Neural cell (in vitro differentiated cells): ENCODE results near the gene LHFPL5. TPM values are rescaled to one million over a fixed set of nuclear protein-coding genes. Genes with fewer than 3 reads are reported as not detected.

ENCODE experiments used
- H2AFZ ChIP-seq: fragments of 200-600, 300-800 bp; sonication (generic), shearing (Covaris generic); 2 replicates; pipeline ENCODE4 v1.6.0; 2014; ENCODE audit warnings: low read depth, mild to moderate bottlenecking, antibody characterized with exemption, low read length, moderate library complexity
- H3F3A ChIP-seq: fragments of 200-600 bp; shearing (Covaris generic); 2 replicates; pipeline ENCODE4 v1.6.1; 2016; ENCODE audit warnings: mild to moderate bottlenecking, moderate library complexity, mixed read lengths, antibody characterized with exemption, low read length; ENCODE audit not compliant: insufficient read depth, poor library complexity, severe bottlenecking
- H3K27ac ChIP-seq: fragments of 200-600, 300-800 bp; sonication (generic), shearing (Covaris generic); 2 replicates; pipeline ENCODE4 v1.5.1; 2014; ENCODE audit warnings: mild to moderate bottlenecking, low read length, moderate library complexity
- H3K27me3 ChIP-seq: fragments of 300-800, 200-600 bp; sonication (generic), shearing (Covaris generic); 2 replicates; pipeline ENCODE4 v1.6.0; 2014; ENCODE audit warnings: mild to moderate bottlenecking, low read depth, low read length, moderate library complexity; ENCODE audit not compliant: insufficient read depth
- H3K36me3 ChIP-seq: fragments of 300-800, 200-600 bp; sonication (generic), shearing (Covaris generic); 2 replicates; pipeline ENCODE4 v1.5.1; 2014; ENCODE audit warnings: mild to moderate bottlenecking, antibody characterized with exemption, low read length, moderate library complexity; ENCODE audit not compliant: insufficient read depth
- H3K4me2 ChIP-seq: fragments of 300-800, 200-600 bp; sonication (generic), shearing (Covaris generic); 2 replicates; pipeline ENCODE4 v1.6.0; 2014; ENCODE audit warnings: mild to moderate bottlenecking, low read length
- H3K4me3 ChIP-seq: fragments of 300-800, 200-600 bp; sonication (generic), shearing (Covaris generic); 2 replicates; pipeline ENCODE4 v1.5.1; 2014; ENCODE audit warnings: mild to moderate bottlenecking, low read length, moderate library complexity
- H3K79me2 ChIP-seq: fragments of 200-600 bp; shearing (Covaris generic); replicated peaks from 2 replicates; pipeline ENCODE4 v1.6.0; 2014; ENCODE audit warnings: mild to moderate bottlenecking, low read length, moderate library complexity; ENCODE audit not compliant: insufficient read depth
- H3K9ac ChIP-seq: fragments of 300-800, 200-600 bp; sonication (generic), shearing (Covaris generic); 2 replicates; pipeline ENCODE4 v1.6.1; 2016; ENCODE audit warnings: mild to moderate bottlenecking, low read length, mixed read lengths
- H3K9me2 ChIP-seq: fragments of 200-600 bp; shearing (Covaris generic); 2 replicates; pipeline ENCODE4 v1.6.1; 2016; ENCODE audit warnings: mild to moderate bottlenecking, low read length, mixed read lengths; ENCODE audit not compliant: insufficient read depth
- H3K9me3 ChIP-seq: fragments of 200-600, 300-800 bp; sonication (generic), shearing (Covaris generic); 2 replicates; pipeline ENCODE4 v1.6.1; 2016; ENCODE audit warnings: mild to moderate bottlenecking, mixed run types, low read length, moderate library complexity, mixed read lengths
- H4K20me1 ChIP-seq: fragments of 200-600 bp; shearing (Covaris generic); 2 replicates; pipeline ENCODE4 v1.6.1; 2016; ENCODE audit warnings: mild to moderate bottlenecking, mixed run types; ENCODE audit not compliant: insufficient read depth
- EP300 ChIP-seq: fragments of 450-650 bp; conservative IDR thresholded peaks from 2 replicates; pipeline ENCODE4 v1.6.1; 2014; ENCODE audit warnings: antibody characterized with exemption, mild to moderate bottlenecking, moderate library complexity; ENCODE audit not compliant: poor library complexity, severe bottlenecking
- EZH2 ChIP-seq: fragments of 200-600, 300-800 bp; shearing (Covaris generic), sonication (generic); IDR thresholded peaks from 2 replicates; pipeline ENCODE4 v1.6.1; 2014; ENCODE audit warnings: antibody characterized with exemption, low read length, borderline replicate concordance, mild to moderate bottlenecking; ENCODE audit not compliant: insufficient read depth, poor library complexity, severe bottlenecking
- MXI1 ChIP-seq: fragments of 450-650 bp; conservative IDR thresholded peaks from 2 replicates; pipeline ENCODE4 v1.6.1; 2014; ENCODE audit warnings: antibody characterized with exemption, mild to moderate bottlenecking; ENCODE audit not compliant: poor library complexity, severe bottlenecking
- POLR2AphosphoS5 ChIP-seq: IDR thresholded peaks from 2 replicates; pipeline ENCODE4 v1.6.1; 2012
- RAD21 ChIP-seq: fragments of 450-650 bp; conservative IDR thresholded peaks from 2 replicates; pipeline ENCODE4 v1.6.1; 2014; ENCODE audit warnings: antibody characterized with exemption, mild to moderate bottlenecking, moderate library complexity
- SMC3 ChIP-seq: fragments of 450-650 bp; conservative IDR thresholded peaks from 2 replicates; pipeline ENCODE4 v1.6.1; 2014; ENCODE audit warnings: antibody characterized with exemption, mild to moderate bottlenecking, moderate library complexity; ENCODE audit not compliant: poor library complexity
- TAF1 ChIP-seq: IDR thresholded peaks from 2 replicates; pipeline ENCODE4 v1.6.1; 2012; ENCODE audit warnings: low read depth
- polyA plus RNA-seq: library from polyadenylated mRNA; depleted of rRNA; stranded (reverse); fragments of >200 nt; gene quantifications from 2 replicates; pipeline ENCODE4 v1.2.3, GENCODE V29; 2014
- TF ChIP-seq, protein P1 (sequence below): fragments of 450-650 bp; IDR thresholded peaks from 2 replicates; pipeline ENCODE4 v1.5.1; 2014; ENCODE audit warnings: antibody characterized with exemption, mild to moderate bottlenecking, moderate library complexity; ENCODE audit not compliant: poor library complexity, severe bottlenecking
- TF ChIP-seq, protein P2 (sequence below): IDR thresholded peaks from 2 replicates; pipeline ENCODE4 v1.6.1; 2012; ENCODE audit warnings: borderline replicate concordance

LHFPL5 gene
- polyA plus RNA-seq, 1 donor from 2014 or later, result 0.17 TPM

DNA sequence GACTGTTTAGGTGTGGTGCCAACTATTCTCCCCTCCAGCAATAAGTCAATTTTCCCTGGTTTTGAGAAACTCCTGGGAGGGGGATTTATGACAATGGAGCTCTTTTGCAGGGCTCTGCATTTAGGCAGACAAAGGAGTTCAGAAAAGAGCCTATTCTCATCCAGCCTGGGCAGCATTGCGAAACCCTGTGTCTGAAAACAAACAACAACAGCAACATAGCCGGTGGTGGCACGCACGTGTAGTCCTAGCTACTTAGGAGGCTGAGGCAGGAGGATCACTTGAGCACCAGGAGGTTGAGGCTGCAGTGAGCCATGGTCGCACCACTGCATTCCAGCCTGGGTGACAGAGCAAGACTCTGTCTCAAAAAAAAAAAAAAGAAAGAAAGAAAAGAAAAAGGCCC, 14.5 kb upstream of the LHFPL5 start:
- no peaks in the 10 kb centered on the region for H3K79me2 ChIP-seq

DNA sequence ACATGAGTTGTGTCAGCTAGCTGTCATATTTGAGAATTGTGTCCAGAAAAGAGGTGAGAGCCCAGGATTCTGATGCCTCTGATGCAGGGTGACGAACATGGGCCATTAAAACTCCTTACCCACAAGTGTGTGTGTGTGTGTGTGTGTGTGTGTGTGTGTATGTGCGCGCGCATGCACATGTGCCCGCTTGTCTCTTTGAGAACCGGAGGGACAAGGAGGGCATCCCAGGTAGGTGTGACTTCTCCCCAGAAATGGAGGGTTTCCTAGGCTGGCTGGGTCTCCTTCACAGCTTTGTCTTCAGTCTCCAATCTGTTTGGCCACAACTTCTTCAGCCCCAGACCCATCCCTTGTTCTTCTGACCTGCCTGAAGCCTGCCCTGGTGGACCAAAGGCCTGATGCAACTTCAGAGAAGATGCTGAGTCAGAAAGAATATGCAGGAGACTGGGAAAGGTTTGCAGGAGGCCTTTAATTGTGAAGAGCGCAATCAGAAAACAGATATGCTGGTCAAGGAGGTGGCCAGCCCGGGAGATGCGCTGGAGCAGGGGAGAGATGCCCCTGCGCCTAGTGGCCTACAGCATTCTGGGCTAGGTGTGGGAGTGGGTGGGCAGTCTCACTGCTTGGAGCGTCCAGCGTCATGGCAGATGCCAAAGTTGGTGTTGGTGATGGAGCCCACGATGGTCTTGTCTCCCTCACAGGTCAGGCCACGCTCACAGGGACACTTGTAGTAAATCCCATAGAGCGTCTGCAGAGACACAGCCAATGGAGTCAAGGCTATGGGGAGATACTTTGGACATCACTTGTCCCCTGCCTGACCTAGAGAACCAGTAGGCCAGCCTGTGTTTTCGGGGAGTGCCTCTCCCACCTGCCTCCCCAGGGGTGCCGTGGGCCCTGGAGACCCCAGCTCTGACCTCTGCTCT, 10.4 kb upstream of the LHFPL5 start:
- Histone ChIP-seq H3F3A (no peaks in the 10 kb centered on the region), H3K27ac (no peak overlapping the region), H3K4me3 (no peak overlapping the region), H3K27me3 (no peaks in the 10 kb centered on the region), H2AFZ (no peak overlapping the region), H3K4me2 (no peak overlapping the region), H4K20me1 (no peaks in the 10 kb centered on the region), H3K9me2 (no peaks in the 10 kb centered on the region), H3K36me3 (no peaks in the 10 kb centered on the region), H3K79me2 (no peaks in the 10 kb centered on the region), H3K9ac (no peak overlapping the region), H3K9me3 (no peaks in the 10 kb centered on the region)
- TF ChIP-seq RAD21 (no peak), EP300 (no peak), POLR2AphosphoS5 (no peak), TAF1 (no peak), SMC3 (no peak), MXI1 (no peak), EZH2 (no peak)
- TF ChIP-seq, protein P1, sequence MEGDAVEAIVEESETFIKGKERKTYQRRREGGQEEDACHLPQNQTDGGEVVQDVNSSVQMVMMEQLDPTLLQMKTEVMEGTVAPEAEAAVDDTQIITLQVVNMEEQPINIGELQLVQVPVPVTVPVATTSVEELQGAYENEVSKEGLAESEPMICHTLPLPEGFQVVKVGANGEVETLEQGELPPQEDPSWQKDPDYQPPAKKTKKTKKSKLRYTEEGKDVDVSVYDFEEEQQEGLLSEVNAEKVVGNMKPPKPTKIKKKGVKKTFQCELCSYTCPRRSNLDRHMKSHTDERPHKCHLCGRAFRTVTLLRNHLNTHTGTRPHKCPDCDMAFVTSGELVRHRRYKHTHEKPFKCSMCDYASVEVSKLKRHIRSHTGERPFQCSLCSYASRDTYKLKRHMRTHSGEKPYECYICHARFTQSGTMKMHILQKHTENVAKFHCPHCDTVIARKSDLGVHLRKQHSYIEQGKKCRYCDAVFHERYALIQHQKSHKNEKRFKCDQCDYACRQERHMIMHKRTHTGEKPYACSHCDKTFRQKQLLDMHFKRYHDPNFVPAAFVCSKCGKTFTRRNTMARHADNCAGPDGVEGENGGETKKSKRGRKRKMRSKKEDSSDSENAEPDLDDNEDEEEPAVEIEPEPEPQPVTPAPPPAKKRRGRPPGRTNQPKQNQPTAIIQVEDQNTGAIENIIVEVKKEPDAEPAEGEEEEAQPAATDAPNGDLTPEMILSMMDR, result no peak
- TF ChIP-seq, protein P2, sequence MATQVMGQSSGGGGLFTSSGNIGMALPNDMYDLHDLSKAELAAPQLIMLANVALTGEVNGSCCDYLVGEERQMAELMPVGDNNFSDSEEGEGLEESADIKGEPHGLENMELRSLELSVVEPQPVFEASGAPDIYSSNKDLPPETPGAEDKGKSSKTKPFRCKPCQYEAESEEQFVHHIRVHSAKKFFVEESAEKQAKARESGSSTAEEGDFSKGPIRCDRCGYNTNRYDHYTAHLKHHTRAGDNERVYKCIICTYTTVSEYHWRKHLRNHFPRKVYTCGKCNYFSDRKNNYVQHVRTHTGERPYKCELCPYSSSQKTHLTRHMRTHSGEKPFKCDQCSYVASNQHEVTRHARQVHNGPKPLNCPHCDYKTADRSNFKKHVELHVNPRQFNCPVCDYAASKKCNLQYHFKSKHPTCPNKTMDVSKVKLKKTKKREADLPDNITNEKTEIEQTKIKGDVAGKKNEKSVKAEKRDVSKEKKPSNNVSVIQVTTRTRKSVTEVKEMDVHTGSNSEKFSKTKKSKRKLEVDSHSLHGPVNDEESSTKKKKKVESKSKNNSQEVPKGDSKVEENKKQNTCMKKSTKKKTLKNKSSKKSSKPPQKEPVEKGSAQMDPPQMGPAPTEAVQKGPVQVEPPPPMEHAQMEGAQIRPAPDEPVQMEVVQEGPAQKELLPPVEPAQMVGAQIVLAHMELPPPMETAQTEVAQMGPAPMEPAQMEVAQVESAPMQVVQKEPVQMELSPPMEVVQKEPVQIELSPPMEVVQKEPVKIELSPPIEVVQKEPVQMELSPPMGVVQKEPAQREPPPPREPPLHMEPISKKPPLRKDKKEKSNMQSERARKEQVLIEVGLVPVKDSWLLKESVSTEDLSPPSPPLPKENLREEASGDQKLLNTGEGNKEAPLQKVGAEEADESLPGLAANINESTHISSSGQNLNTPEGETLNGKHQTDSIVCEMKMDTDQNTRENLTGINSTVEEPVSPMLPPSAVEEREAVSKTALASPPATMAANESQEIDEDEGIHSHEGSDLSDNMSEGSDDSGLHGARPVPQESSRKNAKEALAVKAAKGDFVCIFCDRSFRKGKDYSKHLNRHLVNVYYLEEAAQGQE, result no peak

More for the DNA sequence above, 14.5 kb upstream of the LHFPL5 start:
- TF ChIP-seq RAD21 (no peak), EP300 (no peak), POLR2AphosphoS5 (no peak), SMC3 (no peak), EZH2 (no peak), MXI1 (no peak), TAF1 (no peak)
- TF ChIP-seq, protein P1, result no peak
- TF ChIP-seq, protein P2, result no peak
- Histone ChIP-seq H3K27me3 (no peaks in the 10 kb centered on the region), H3K9me3 (no peaks in the 10 kb centered on the region), H3K4me3 (no peak overlapping the region), H3K9me2 (no peaks in the 10 kb centered on the region), H2AFZ (no peak overlapping the region), H3K36me3 (no peaks in the 10 kb centered on the region), H4K20me1 (no peaks in the 10 kb centered on the region), H3K9ac (no peak overlapping the region), H3K4me2 (no peak overlapping the region), H3K27ac (no peak overlapping the region), H3F3A (no peaks in the 10 kb centered on the region)
